Activated B cell treated with CpG ODN at 0.5 μM for 24 hours (primary cell): ENCODE data around the gene C5AR2. TPM values are rescaled to one million over a fixed set of nuclear protein-coding genes. Genes with fewer than 3 reads are reported as not detected.

Experiments
- ATAC-seq: fragments of 200-7000 bp; cut with Tn5 transposase; one replicate; pipeline ENCODE4 v1.10.0; 2021; ENCODE audit warnings: low read depth, mild to moderate bottlenecking, moderate library complexity
- CTCF ChIA-PET: fragments of 350-600 bp; sonication (Branson Sonifier 250); formaldehyde crosslinking; loops from one replicate; lab custom pipeline; 2021; ENCODE audit warnings: antibody characterized with exemption; lab: Charles Lee
- POLR2A ChIA-PET: fragments of 350-600 bp; sonication (Branson Sonifier 250); formaldehyde crosslinking; loops from one replicate; lab custom pipeline; 2021; ENCODE audit warnings: antibody characterized with exemption; lab: Charles Lee
- DNase-seq: peaks from one replicate; pipeline ENCODE4 v3.0.0; 2022
- H3K27ac Mint-ChIP-seq: one replicate; pipeline ENCODE4 v1.8.0; 2020; ENCODE audit warnings: mixed read lengths
- H3K27me3 Mint-ChIP-seq: one replicate; pipeline ENCODE4 v1.8.0; 2021; ENCODE audit warnings: mixed read lengths
- H3K36me3 Mint-ChIP-seq: one replicate; pipeline ENCODE4 v1.8.0; 2021; ENCODE audit warnings: low read depth, mixed read lengths
- H3K4me1 Mint-ChIP-seq: one replicate; pipeline ENCODE4 v1.8.0; 2021; ENCODE audit warnings: mixed read lengths
- H3K4me3 Mint-ChIP-seq: one replicate; pipeline ENCODE4 v1.8.0; 2020; ENCODE audit warnings: mild to moderate bottlenecking, mixed read lengths
- H3K9me3 Mint-ChIP-seq: one replicate; pipeline ENCODE4 v1.8.0; 2020; ENCODE audit warnings: mixed read lengths
- intact Hi-C: fragments of 100-400 bp; cut with micrococcal nuclease; formaldehyde crosslinking; loops from one replicate; pipeline ENCODE4 v1.15.1; 2024
- total RNA-seq: library from RNA; stranded (reverse); gene quantifications from 2 replicates; pipeline ENCODE4 v1.2.3, GENCODE V29; 2022
- TF ChIP-seq, protein P1 (sequence below): fragments of 200-600 bp; IDR thresholded peaks from one replicate; pipeline ENCODE4 v1.8.0; 2022; ENCODE audit warnings: antibody characterized with exemption, mild to moderate bottlenecking

Gene C5AR2
- total RNA-seq, 1 donor from 2014 or later = 0.42 TPM

GRCh38 chr19:47353307-47353712 is 21.3 kb downstream of the C5AR2 start:
- Mint-ChIP-seq H3K4me1 (peaks cover 40% of the 10 kb centered on the region), H3K36me3 (peaks cover 72% of the 10 kb centered on the region), H3K27me3 (no peaks in the 10 kb centered on the region), H3K9me3 (no peaks in the 10 kb centered on the region), H3K27ac (no peak overlapping the region), H3K4me3 (no peak overlapping the region)
- ChIA-PET POLR2A (interaction anchor here (0.6 kb wide), 1 partner anchor 77 kb away, joined by 3 read pairs; no protein-coding TSS in a partner anchor), CTCF (no interaction called here)
- TF ChIP-seq, protein P1, sequence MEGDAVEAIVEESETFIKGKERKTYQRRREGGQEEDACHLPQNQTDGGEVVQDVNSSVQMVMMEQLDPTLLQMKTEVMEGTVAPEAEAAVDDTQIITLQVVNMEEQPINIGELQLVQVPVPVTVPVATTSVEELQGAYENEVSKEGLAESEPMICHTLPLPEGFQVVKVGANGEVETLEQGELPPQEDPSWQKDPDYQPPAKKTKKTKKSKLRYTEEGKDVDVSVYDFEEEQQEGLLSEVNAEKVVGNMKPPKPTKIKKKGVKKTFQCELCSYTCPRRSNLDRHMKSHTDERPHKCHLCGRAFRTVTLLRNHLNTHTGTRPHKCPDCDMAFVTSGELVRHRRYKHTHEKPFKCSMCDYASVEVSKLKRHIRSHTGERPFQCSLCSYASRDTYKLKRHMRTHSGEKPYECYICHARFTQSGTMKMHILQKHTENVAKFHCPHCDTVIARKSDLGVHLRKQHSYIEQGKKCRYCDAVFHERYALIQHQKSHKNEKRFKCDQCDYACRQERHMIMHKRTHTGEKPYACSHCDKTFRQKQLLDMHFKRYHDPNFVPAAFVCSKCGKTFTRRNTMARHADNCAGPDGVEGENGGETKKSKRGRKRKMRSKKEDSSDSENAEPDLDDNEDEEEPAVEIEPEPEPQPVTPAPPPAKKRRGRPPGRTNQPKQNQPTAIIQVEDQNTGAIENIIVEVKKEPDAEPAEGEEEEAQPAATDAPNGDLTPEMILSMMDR = no peak
- DNase-seq = no peak
- ATAC-seq = no peak
- intact Hi-C loops = no loop called here

DNA sequence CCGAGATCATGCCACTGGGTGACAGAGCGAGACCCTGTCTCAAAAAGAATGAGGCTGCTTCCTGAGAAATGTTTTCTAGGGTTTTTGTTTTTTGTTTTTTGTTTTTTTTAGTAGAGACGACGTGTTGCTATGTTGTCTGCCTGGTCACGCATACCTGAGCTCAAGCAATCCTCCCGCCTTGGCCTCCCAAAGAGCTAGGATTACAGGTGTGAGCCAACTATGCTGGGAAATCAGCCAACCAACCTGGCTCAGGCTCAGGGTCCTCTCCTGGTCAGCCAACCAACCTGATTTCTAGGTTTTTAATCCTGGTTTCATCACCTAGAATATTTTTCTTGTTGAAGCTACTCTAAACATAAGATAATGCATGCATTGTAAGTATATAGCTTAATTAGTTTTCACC is 24.9 kb downstream of the C5AR2 start:
- Mint-ChIP-seq H3K9me3 (no peaks in the 10 kb centered on the region), H3K4me1 (peaks cover 10% of the 10 kb centered on the region), H3K4me3 (no peak overlapping the region), H3K27me3 (no peaks in the 10 kb centered on the region), H3K27ac (no peak overlapping the region), H3K36me3 (peaks cover 90% of the 10 kb centered on the region)
- POLR2A ChIA-PET = interaction anchor here (0.6 kb wide), 1 partner anchor 1281 kb away, joined by 3 read pairs; no protein-coding TSS in a partner anchor
- DNase-seq (no peak), ATAC-seq (no peak)
- intact Hi-C loops = no loop called here
- TF ChIP-seq, protein P1 = no peak
- CTCF ChIA-PET = interaction anchor here (1.5 kb wide), 1 partner anchor 35 kb away, joined by 3 read pairs; no protein-coding TSS in a partner anchor

- DNase-seq (no peak), ATAC-seq (no peak)
- intact Hi-C loops = no loop called here
- H3K36me3 Mint-ChIP-seq = peaks cover 86% of the 10 kb centered on the region
- H3K4me3 Mint-ChIP-seq = no peak overlapping the region
- no peak overlapping the region for H3K27ac Mint-ChIP-seq
- H3K9me3 Mint-ChIP-seq = no peaks in the 10 kb centered on the region
- POLR2A ChIA-PET = interaction anchor here (0.6 kb wide), 1 partner anchor 655 kb away, joined by 4 read pairs; no protein-coding TSS in a partner anchor
- H3K27me3 Mint-ChIP-seq = no peaks in the 10 kb centered on the region
- no peaks in the 10 kb centered on the region for H3K4me1 Mint-ChIP-seq
- CTCF ChIA-PET = interaction anchor here (0.6 kb wide), 1 partner anchor 9 kb away, joined by 4 read pairs; the partner anchor contains the start of gene DHX34
- TF ChIP-seq, protein P1 = no peak
Observed at GRCh38 chr19:47357788-47358680, 26.1 kb downstream of the C5AR2 start.

GRCh38 chr19:47358936-47359335 is 27.0 kb downstream of the C5AR2 start:
- ChIA-PET POLR2A (no interaction called here), CTCF (no interaction called here)
- Mint-ChIP-seq H3K27ac (no peak overlapping the region), H3K9me3 (no peaks in the 10 kb centered on the region), H3K4me3 (no peak overlapping the region), H3K4me1 (no peaks in the 10 kb centered on the region), H3K36me3 (peaks cover 82% of the 10 kb centered on the region), H3K27me3 (no peaks in the 10 kb centered on the region)
- DNase-seq (no peak), ATAC-seq (no peak)
- TF ChIP-seq, protein P1 = no peak
- intact Hi-C loops = no loop called here

DNA sequence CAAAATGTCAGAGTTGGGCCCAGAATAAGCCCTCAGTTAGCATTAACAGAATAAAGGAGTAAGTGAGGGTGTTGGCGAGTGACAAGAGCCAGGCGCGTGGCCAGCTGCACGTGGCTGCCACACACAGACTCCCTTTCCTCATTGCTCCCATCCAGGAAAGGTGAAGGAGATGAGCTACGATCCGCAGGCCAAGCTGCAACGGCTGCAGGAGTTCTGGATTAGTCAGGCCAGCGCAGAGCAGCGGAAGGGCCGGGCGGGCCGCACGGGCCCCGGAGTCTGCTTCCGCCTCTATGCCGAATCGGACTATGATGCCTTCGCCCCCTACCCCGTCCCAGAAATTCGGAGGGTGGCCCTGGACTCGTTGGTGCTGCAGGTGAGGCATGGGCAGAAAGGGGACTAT is 30.3 kb downstream of the C5AR2 start:
- POLR2A ChIA-PET = interaction anchor here (0.6 kb wide), 2 partner anchors 28 to 99 kb away, joined by 5 to 8 read pairs; no protein-coding TSS in a partner anchor
- H3K4me3 Mint-ChIP-seq = no peak overlapping the region
- H3K36me3 Mint-ChIP-seq = peaks cover 78% of the 10 kb centered on the region
- H3K4me1 Mint-ChIP-seq = no peaks in the 10 kb centered on the region
- intact Hi-C loops = no loop called here
- no peaks in the 10 kb centered on the region for H3K27me3 Mint-ChIP-seq
- DNase-seq (no peak), ATAC-seq (no peak)
- H3K27ac Mint-ChIP-seq = no peak overlapping the region
- CTCF ChIA-PET = interaction anchor here (1.2 kb wide), 1 partner anchor 13 kb away, joined by 4 read pairs; the partner anchor contains the start of gene DHX34
- H3K9me3 Mint-ChIP-seq = no peaks in the 10 kb centered on the region
- TF ChIP-seq, protein P1 = no peak
